Measurements from ENCODE around the gene HMGCL. TPM values are rescaled to one million over a fixed set of nuclear protein-coding genes. Genes with fewer than 3 reads are reported as not detected.

The HMGCL gene
- total RNA-seq, 1 experiment from 2014 or later = 30.8 TPM

DNA sequence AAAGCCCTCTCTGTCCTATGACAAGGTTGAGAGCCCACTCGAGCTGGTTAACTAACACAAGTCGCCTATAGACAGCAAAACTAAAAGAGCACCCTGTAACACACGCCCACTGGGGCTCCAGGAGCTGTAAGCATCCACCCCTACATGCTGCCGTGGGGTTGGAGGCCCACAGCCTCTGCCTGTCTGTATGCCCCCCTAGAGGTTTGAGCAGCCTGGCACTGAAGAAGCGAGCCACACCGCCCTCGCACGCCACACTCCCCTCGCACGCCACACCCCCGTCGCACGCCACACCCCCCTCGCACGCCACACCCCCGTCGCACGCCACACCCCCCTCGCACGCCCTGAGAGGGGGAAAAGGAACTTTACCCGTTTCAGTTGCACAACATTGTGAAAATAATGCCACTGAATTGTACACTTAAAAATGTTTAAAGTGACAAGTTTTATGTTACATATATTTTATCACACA is 13.2 kb upstream of the HMGCL start:
- Histone ChIP-seq H3K4me3 (ENCODE audit: low read depth in 2 of 2, low read length in 2 of 2) (peak overlapping the region; percentile 42 to 53), H3K27me3 (ENCODE audit: control insufficient read depth, insufficient read depth, low read length) (no peaks in the 10 kb centered on the region), H3K36me3 (ENCODE audit: control insufficient read depth, insufficient read depth, low read length) (no peaks in the 10 kb centered on the region), H3K27ac (ENCODE audit: low read length) (no peak overlapping the region), H3K9me3 (ENCODE audit: control insufficient read depth, insufficient read depth, low read depth, low read length) (no peaks in the 10 kb centered on the region), H3K4me1 (ENCODE audit: control insufficient read depth, insufficient read depth, low read length) (0 out of 2 replicates have a peak, but pooled peaks cover 3% of the 10 kb centered on the region)
- ATAC-seq = peak; percentile 99
- no TSS peak for BruUV-seq (replicated peaks)
- in situ Hi-C loops (cut with HindIII; ENCODE audit: low pct_unique_long_range_greater_than_20kb, low sequenced_read_pairs) (no loop called here), intact Hi-C loops (cut with micrococcal nuclease; ENCODE audit: unreplicated experiment) (no loop called here)
- CTCF ChIA-PET = interaction anchor here (0.6 kb wide), 1 partner anchor 55 kb away, joined by 4 read pairs; no protein-coding TSS in a partner anchor
- DNase-seq (ENCODE audit: low read depth, low spot score) = no peak
- POLR2A ChIA-PET = no interaction called here
- TF ChIP-seq SIN3A (IDR thresholded peaks at IDR 0.05; ENCODE audit: borderline replicate concordance, insufficient read depth, low read depth, low read length) (no peak; the same call in 1 of the 2 replicates), TCF7L2 (IDR thresholded peaks at IDR 0.05; ENCODE audit: low read depth, low read length) (no peak), POLR2AphosphoS5 (IDR thresholded peaks at IDR 0.05; ENCODE audit: low read depth, low read length) (no peak), CTCF (IDR thresholded peaks at IDR 0.05) (no peak)
- TF ChIP-seq, protein P1, sequence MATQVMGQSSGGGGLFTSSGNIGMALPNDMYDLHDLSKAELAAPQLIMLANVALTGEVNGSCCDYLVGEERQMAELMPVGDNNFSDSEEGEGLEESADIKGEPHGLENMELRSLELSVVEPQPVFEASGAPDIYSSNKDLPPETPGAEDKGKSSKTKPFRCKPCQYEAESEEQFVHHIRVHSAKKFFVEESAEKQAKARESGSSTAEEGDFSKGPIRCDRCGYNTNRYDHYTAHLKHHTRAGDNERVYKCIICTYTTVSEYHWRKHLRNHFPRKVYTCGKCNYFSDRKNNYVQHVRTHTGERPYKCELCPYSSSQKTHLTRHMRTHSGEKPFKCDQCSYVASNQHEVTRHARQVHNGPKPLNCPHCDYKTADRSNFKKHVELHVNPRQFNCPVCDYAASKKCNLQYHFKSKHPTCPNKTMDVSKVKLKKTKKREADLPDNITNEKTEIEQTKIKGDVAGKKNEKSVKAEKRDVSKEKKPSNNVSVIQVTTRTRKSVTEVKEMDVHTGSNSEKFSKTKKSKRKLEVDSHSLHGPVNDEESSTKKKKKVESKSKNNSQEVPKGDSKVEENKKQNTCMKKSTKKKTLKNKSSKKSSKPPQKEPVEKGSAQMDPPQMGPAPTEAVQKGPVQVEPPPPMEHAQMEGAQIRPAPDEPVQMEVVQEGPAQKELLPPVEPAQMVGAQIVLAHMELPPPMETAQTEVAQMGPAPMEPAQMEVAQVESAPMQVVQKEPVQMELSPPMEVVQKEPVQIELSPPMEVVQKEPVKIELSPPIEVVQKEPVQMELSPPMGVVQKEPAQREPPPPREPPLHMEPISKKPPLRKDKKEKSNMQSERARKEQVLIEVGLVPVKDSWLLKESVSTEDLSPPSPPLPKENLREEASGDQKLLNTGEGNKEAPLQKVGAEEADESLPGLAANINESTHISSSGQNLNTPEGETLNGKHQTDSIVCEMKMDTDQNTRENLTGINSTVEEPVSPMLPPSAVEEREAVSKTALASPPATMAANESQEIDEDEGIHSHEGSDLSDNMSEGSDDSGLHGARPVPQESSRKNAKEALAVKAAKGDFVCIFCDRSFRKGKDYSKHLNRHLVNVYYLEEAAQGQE (IDR thresholded peaks at IDR 0.05; ENCODE audit: insufficient read depth in 1 of 2, low read depth in 2 of 2, low read length in 1 of 2) = no peak

DNA sequence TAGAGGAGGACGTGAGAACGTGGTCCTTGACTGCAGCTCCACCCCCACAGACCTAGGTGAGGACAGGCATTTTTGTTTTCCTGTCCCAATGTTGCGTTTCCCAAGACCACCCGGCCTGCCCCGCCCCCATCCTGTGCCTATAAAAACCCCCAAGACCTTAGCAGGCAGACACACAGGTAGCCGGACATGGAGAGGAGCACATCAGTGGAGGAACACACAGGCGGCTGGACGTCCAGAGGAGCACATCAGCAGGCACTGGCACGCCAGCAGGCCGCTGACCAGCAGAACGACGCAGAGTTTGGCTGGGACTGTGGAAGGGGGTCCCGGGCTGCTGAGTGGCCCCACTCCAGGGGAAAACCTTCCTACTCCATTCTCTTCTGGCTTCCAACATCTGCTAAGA is 12.7 kb upstream of the HMGCL start:
- Histone ChIP-seq H3K27me3 (ENCODE audit: control insufficient read depth, insufficient read depth, low read length) (no peaks in the 10 kb centered on the region), H3K27ac (ENCODE audit: low read length) (no peak overlapping the region), H3K4me1 (ENCODE audit: control insufficient read depth, insufficient read depth, low read length) (0 out of 2 replicates have a peak, but pooled peaks cover 3% of the 10 kb centered on the region), H3K4me3 (ENCODE audit: low read depth in 2 of 2, low read length in 2 of 2) (peak overlapping the region; percentile 42 to 53), H3K36me3 (ENCODE audit: control insufficient read depth, insufficient read depth, low read length) (no peaks in the 10 kb centered on the region), H3K9me3 (ENCODE audit: control insufficient read depth, insufficient read depth, low read depth, low read length) (no peaks in the 10 kb centered on the region)
- ChIA-PET POLR2A (no interaction called here), CTCF (interaction anchor here (0.6 kb wide), 1 partner anchor 54 kb away, joined by 4 read pairs; no protein-coding TSS in a partner anchor)
- intact Hi-C loops (cut with micrococcal nuclease; ENCODE audit: unreplicated experiment) = no loop called here
- ATAC-seq (peak; percentile 69), DNase-seq (ENCODE audit: low read depth, low spot score) (no peak)
- in situ Hi-C loops (cut with HindIII; ENCODE audit: low pct_unique_long_range_greater_than_20kb, low sequenced_read_pairs) = no loop called here
- BruUV-seq (replicated peaks) = no TSS peak
- TF ChIP-seq TCF7L2 (IDR thresholded peaks at IDR 0.05; ENCODE audit: low read depth, low read length) (no peak), CTCF (IDR thresholded peaks at IDR 0.05) (no peak), POLR2AphosphoS5 (IDR thresholded peaks at IDR 0.05; ENCODE audit: low read depth, low read length) (no peak), SIN3A (IDR thresholded peaks at IDR 0.05; ENCODE audit: borderline replicate concordance, insufficient read depth, low read depth, low read length) (no peak)
- TF ChIP-seq, protein P1 (IDR thresholded peaks at IDR 0.05; ENCODE audit: insufficient read depth in 1 of 2, low read depth in 2 of 2, low read length in 1 of 2) = no peak
